Anterior cingulate cortex (tissue), 58 donors: ENCODE data around the gene UBL7.

Source experiments
- DNase-seq, 58 donors: peaks; one replicate each; lab custom pipeline; 2025; lab: John Stamatoyannopoulos, UW

UBL7 gene

GRCh38 chr15:74443100-74443909 lies 17.7 kb downstream of the UBL7 start:
- no peak for DNase-seq

DNA sequence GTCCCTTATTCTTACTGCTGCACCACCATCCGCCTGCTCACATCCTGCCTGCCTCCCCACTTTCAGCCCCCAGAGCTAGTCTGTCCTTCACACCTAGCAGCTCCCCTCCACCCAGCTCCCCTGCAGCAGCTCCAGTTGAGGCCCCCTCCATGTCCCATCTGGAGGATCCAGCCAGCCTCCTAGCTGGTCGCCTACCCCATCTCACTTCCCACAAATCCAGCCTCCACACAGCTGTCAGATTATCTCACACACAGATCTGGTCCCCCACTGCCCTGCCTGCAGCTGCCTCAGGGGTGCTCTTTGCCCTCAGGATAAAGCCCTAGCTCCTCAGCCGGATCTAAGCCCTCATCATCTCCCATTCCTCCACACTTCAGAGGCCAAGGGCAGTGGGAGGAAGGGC lies 18.4 kb downstream of the UBL7 start:
- DNase-seq = no peak

DNA sequence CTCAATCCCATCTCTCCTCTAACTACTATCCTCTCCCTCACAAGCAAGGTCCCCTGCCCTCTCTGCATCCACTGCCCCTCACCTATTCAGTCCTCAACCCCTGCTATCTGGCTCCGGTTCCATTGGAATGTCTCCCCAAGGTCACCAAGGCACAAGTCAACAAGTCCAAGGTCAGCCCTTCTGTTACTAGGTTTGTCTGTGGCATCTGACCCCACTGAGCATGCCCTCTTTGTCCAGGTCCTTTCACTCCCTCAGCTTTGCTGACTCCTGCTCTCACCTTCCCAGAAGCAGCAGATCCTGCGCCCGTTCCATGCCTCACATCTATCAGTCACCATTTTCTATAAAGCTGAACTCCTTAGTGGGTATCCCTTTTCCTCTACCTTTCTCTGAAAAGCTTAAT lies 18.9 kb downstream of the UBL7 start:
- no peak for DNase-seq

DNA sequence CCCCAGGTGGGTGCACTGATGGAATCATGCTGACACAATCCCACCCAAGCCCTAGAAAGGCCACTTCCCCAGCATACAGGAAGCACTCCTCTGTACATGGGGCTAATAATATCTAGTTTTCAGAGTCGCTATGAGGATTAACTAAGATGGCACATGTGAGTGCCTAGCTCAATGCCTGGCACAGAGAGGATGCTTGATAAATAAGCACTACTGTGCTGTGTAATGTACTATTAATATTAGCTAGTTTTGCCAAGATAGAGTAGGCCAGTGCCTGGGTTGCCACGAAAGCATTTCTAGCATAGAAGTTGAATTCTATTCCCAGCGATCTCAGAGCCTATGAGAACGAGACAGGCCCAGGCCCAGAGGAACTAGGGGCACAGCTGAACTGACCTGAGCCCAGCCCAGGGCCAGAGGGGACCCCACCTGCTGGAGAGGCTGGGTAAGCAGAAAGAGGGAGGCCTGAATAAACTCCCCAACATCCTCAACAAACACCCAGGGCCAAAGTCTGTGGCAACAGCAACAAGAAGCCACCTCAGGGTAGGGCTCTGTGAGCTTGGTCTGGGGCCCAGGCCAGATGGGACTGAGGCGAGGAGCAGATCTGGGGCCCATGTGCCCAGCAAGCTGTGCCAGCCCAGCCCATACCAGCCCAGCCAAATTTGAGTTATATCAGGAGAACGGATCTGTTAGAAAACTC lies 19.6 kb downstream of the UBL7 start:
- no peak for DNase-seq

DNA sequence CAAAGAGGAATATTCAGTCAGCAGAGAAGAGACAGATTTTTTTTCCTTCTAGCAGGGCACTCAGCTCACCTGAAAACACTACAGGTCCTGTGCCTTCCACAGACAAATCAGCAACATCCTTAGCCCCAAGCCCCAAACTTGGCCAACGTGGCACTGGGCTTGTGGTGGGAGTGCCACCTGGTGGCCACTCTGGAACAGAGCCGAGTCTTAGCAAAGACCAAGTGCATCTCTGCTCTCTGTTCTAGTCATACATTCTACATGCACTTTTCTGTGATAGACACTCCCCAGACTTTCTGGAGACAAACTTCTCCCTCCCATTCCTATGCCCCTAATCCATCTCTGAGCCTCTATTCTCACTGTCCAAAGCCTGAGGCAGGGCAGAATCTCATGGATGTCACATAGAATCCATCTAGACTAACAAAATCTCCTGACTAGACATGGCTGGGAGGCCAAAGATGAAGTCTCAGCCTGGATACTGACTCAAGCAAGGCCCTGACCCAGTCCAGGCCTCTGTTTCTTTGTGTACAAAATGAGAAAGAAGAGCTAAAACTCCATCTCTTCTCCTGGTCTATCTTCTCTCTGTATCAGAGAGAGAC lies 22.1 kb downstream of the UBL7 start:
- peak in 51 of 58 donors; percentile 37 to 88 (median 61) for DNase-seq

GRCh38 chr15:74438206-74438605 lies 22.8 kb downstream of the UBL7 start:
- no peak for DNase-seq

- peak in 10 of 58 donors; percentile 47 to 66 (median 58) for DNase-seq
Measured at GRCh38 chr15:74434263-74435136, 26.5 kb downstream of the UBL7 start.

DNA sequence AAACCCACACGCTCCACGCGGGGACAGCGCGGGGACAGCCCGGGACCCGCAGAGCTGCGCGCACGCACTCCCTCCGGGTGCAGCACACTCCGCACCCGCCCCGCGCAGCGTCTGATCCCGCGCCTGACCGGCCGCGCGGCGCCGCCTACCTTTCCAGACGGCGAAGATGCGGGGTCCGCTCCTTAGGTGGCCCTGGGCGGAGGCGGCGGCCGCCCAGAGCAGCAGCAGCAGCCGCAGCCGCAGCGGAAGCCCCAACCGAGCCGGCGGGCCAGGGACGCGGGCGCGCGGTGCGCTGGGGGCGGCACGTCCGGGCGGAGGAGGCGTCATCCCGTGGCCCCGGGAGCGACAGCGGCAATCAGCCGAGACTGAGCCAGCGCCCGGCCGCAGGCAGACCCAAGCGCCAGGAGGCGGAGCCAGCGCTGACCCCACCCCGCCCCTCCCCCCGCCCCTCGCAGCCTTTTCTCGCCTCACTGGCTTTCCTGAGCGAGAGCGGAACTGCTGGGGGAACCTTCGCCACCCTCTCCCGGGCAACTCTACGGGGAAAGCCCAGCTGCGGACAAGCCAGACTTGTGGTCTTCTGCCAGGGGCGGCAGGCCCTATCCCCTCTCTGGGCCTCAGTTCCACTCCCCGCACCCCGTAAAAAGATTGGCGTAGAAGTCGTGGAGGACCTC lies 27.2 kb downstream of the UBL7 start, which contains the start of gene SEMA7A:
TSS of gene SEMA7A (minus strand) at position 367 of the 671 bp plus-strand sequence. CDS start at position 327, 40 bp downstream.
- DNase-seq = peak in 57 of 58 donors; percentile 39 to 92 (median 85)

DNA sequence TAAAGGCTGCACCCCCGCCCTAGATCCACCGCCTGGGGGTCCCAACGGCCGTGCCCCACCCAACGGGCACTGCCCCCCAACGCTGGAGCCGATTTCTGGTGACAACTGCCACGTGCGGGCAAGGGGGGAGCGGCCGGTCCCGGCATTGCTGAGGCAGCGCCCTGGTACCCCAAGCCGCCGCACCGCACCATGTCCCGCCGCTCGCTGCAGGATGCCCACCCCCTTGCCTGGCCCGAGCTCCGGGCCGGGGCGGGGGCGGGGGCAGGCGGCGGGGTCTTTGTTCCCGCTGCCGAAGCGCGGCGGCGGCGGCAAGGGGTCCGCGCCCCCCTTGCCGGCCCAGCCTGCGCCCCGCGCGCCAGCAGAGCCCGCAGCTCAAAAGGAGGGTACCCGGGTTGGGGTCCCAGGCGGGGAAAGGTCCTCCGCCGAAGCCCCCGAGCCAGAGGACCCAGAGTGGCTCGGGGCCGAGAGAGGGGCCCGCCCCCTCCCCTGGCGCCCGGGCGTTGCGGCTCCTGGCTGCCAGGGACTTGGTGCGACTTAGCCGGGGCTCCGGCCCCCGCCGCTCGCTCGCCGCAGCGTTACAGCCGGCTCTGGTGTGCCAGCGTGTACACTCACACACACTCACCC lies 27.9 kb downstream of the UBL7 start:
- peak in 1 of 58 donors; percentile 63 for DNase-seq

DNA sequence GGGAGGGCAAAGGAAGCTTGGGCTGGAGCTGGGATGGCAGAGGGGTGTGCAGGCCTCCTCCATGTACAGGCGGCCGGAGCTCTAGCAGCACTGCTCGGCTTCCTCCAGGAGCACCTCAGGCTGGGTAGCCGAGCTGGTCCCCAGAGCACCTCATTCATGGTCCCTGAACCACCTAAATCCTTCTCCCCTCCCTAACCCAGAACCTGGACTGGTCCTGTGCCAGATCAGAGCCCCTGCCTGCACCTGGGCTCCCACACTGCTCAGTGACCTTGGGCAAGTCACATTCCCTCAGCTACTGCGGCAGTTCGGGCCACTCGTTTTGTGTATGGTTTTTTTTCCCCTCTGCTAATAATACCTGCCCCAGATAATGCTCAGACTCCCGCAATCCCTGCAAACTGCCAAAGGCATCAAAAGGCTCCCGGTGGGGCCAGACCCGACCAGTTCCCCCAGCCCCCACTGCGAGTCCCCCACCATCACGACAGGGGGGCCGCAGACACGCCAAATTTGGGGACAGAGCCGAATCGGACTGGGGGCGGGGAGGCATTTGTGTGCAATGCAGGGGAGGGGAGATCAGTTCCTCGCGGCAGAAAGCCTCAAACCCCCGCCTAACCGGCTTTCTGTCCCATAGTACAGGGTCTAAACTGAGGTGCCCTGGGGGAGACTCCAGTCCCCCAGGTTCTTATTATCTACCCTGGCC lies 28.5 kb downstream of the UBL7 start:
- DNase-seq = no peak

DNA sequence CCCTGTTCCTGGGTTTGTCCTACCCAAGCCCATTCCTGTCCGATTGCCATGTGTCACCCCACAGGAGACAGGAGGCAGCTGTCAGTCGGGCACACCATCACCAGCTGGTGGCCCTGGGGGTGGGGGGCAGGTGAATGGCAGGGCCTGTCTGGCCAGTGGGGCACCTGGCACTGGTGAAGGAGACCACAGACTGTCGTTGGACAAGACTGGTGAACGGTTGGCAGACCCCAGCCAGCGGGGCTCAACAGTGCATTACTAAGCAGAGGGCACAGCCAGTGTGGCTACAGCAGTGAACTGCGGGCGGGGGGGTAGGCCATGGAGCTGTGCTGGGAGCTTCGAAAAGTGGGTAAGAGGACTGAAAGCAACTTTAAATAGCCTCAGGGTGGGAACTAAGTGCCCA lies 29.3 kb downstream of the UBL7 start:
- peak in 4 of 58 donors; percentile 19 to 28 (median 26) for DNase-seq

DNA sequence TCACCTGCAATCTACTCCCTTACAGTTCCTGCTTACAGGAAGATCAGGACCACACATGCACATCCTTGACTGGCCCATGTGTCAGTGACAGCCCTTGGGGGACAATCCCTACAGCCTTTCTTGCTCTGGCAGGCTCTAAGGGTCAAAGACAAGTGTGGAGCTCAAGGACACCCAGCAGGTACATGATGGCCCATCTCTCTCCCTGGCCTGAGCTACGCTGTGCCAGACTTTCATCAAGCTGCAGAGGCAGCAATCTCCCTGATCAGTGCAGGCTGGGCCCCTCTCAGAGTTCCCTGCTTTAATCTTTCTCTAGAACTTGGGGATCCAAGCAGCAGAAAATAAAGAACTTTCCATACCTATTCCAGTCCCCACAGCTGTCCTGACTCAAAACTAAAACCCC lies 29.8 kb downstream of the UBL7 start:
- no peak for DNase-seq

GRCh38 chr15:74430510-74430951 lies 30.4 kb downstream of the UBL7 start:
- peak in 5 of 58 donors; percentile 17 to 58 (median 28) for DNase-seq

DNA sequence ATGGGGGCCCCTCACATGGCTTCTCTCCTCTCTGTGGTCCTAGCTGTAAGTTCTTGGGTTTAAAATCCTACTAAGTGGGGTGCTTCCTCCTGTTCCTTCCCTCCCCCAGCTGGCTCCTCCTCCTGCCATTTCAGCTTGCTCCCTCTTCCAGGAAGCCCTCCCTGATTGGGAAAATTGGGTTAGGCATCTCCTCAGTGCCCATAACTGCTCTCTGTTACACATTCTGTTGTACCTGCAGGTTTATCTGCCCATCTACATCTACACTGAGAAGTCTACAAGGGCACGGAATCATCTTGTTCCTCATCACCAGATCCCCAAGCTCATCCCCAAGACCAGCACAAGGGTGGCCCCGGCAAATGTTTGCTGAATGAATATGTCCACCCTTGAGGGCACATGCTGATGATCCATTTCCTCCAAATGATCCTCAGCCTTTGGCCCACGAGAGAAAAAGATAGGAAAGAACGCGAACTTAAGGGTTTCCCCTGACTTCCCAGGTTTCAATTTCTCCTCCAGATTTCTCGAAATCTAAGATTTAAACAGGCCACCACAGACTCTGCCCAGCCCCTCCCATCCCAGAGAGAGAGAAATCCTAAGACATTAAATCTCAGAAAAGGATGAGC lies 31.1 kb downstream of the UBL7 start:
- no peak for DNase-seq

DNA sequence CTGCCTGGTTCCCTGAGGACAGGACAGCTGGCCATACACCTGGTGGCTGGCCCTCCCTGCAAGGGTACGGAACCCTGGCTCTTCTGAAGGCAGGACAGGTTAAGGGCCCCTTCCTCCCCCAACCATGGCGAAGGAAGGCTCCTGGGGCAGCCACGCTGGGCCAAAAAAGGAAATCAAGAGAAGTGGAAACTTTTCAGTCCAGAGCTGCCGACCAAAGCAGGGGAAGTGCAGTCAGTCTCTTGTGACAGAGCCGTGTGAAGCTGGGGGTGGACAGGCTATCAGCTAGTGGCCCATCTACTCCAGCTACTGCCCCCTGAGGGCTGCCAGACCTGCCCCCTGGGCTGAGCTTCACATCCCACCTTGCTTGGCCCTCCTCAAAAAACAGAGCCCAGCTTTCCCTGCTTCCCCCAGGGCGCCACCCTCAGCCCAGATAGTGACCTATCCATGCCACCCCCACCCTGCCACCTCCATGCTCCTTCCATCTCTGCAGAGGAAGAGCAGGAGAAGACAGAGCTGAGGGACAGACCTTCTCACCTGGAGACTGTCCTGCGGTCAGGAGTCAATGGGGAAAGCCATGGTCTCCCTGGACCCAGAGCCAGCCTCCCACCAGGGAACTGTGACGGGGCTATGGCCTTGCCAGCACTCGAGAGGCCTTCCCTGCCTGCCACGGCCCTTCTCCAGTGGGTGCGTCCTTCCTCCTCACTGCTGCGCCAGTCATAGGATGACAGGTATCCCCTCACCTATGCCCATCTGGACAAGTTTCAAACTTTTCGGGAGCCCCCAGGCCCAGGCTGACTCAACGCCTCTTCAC lies 31.8 kb downstream of the UBL7 start:
- DNase-seq = peak in 3 of 58 donors; percentile 26 to 35 (median 32)

DNA sequence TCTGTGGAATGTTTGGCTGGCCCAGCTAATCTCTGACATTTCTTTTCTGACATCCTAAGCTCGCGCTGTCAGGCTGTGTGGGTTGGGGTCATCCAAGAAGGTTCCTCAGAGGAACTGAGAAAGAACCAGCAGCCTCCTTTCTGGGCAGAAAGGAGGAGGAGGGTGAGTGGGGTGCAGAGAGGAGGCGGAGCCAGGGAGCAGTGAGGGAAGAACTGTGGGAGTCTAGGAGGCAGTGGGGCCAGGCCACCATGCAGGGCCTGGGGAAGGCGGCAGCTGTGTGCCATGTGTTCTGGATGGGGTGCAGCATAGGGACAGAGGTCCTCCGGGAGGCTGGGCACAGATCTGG lies 32.5 kb downstream of the UBL7 start:
- peak in 7 of 58 donors; percentile 8 to 35 (median 29) for DNase-seq
